GM12874 (cell line): ENCODE data around the gene CEP104.

Experiments
- CTCF ChIP-seq: IDR thresholded peaks from 2 replicates; pipeline ENCODE4 v1.5.1; 2011; ENCODE audit warnings: low read depth, mild to moderate bottlenecking, control low read depth, low read length, moderate library complexity; ENCODE audit not compliant: insufficient read depth

Gene CEP104

GRCh38 chr1:3822421-3822820, 34.6 kb downstream of the CEP104 start:
- no peak for TF ChIP-seq CTCF

GRCh38 chr1:3821908-3822307, 35.1 kb downstream of the CEP104 start:
- no peak for TF ChIP-seq CTCF

GRCh38 chr1:3821447-3821846, 35.6 kb downstream of the CEP104 start:
- no peak for TF ChIP-seq CTCF

- no peak for TF ChIP-seq CTCF
Observed at GRCh38 chr1:3821004-3821403, 36.0 kb downstream of the CEP104 start.

- no peak for TF ChIP-seq CTCF
Observed at GRCh38 chr1:3820316-3820715, 36.7 kb downstream of the CEP104 start.

GRCh38 chr1:3819771-3820200, 37.2 kb downstream of the CEP104 start:
- TF ChIP-seq CTCF: no peak

- no peak for TF ChIP-seq CTCF
Observed at GRCh38 chr1:3817821-3818597, 39.0 kb downstream of the CEP104 start.
